ENCODE results near the gene OGFOD3.

OGFOD3 gene

DNA sequence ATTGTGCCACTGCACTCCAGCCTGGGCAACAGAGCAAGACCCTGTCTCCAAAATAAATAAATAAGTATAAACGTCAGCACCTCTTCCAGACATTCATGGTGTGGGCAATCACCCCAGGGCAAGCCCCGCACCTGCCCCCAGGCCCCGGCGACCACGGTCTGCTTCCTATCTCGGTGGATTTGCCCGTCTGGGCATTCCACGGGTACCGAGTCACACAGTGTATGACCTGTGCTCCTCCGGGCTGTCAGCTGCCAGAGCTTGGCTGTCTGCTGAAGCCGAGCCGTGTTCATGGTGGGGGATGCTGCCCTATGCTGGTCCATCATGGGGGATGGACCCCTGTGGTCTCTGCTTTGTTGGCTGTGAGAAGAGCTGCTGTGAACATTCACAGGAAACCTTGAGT lies 16.7 kb upstream of the OGFOD3 start:
- no peak for TF ChIP-seq ZFX (IDR thresholded peaks at IDR 0.05; ENCODE audit: borderline replicate concordance)
- TF ChIP-seq, protein P1, sequence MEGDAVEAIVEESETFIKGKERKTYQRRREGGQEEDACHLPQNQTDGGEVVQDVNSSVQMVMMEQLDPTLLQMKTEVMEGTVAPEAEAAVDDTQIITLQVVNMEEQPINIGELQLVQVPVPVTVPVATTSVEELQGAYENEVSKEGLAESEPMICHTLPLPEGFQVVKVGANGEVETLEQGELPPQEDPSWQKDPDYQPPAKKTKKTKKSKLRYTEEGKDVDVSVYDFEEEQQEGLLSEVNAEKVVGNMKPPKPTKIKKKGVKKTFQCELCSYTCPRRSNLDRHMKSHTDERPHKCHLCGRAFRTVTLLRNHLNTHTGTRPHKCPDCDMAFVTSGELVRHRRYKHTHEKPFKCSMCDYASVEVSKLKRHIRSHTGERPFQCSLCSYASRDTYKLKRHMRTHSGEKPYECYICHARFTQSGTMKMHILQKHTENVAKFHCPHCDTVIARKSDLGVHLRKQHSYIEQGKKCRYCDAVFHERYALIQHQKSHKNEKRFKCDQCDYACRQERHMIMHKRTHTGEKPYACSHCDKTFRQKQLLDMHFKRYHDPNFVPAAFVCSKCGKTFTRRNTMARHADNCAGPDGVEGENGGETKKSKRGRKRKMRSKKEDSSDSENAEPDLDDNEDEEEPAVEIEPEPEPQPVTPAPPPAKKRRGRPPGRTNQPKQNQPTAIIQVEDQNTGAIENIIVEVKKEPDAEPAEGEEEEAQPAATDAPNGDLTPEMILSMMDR (IDR thresholded peaks at IDR 0.05) = no peak
- no peak overlapping the region for H3K27ac ChIP-seq

DNA sequence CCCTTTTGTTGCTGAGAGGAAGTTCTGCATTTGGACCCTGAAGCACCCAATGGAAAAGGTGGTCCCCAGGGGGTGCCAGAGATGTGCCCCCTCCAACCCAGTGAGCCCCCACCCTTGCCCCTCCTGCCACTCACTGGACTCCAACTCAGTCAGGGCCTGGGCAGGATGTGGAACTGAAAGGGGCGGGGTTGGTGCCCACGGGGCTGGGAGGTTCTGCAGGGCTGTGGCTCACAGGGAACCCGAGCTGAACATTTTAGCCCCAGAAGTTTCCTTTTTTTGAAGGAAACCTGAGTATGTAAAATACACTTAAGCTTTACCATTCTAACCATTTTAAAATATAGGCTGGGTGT lies 15.8 kb upstream of the OGFOD3 start:
- H3K27ac ChIP-seq = no peak overlapping the region
- TF ChIP-seq, protein P1 (IDR thresholded peaks at IDR 0.05) = no peak
- TF ChIP-seq ZFX (IDR thresholded peaks at IDR 0.05; ENCODE audit: borderline replicate concordance) = no peak

DNA sequence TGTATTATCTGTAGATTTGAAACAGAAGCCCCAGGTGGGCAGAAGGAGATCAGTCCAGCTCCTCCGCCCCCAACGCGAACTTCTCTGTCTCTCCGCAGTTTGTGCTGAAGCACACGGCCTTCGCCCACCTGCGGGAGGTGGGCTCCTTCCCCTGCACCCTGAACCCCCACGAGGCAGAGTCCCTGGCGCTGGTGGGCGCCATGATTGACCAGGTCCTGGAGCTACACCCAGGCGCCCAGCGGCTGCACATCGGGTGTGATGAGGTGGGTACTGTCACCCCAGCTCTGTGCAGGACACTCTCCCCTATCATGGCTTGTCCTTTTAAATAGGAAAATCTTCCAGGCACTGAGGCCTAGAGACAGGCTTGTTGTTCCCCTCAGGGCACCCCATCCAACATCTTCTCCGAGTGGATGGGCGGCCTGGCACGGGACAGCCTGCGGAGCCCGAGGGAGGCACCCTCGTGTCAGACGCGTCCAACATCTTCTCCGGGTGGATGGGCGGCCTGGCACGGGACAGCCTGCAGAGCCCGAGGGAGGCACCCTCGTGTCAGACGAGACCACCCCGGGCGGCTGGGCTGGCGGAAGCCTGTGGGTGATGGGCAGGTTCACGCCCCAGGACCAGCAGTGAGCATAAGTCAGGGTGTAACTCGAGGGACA lies 15.3 kb upstream of the OGFOD3 start:
- H3K27ac ChIP-seq = no peak overlapping the region
- no peak for TF ChIP-seq ZFX (IDR thresholded peaks at IDR 0.05; ENCODE audit: borderline replicate concordance)
- TF ChIP-seq, protein P1 (IDR thresholded peaks at IDR 0.05) = no peak

DNA sequence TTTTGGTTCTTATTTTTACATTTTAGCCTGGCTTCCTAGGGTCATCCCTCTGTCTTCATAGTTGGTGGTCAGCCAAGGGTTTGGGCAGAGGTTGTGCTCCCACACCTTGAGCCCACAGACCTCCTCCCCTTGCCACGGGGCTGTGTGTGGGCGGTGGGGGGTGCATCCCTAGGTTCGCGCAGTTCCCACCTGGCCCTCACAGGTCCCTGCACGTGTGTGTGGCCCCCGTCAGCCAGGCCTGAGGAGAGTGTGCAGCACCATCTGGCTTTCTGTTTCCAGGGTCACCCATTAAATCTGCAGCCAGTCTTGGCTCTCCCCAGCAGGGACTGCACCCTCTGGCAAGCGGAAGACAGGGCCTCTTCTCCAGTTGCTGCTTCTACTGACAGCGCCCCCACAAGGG lies 13.6 kb upstream of the OGFOD3 start:
- H3K27ac ChIP-seq = no peak overlapping the region

DNA sequence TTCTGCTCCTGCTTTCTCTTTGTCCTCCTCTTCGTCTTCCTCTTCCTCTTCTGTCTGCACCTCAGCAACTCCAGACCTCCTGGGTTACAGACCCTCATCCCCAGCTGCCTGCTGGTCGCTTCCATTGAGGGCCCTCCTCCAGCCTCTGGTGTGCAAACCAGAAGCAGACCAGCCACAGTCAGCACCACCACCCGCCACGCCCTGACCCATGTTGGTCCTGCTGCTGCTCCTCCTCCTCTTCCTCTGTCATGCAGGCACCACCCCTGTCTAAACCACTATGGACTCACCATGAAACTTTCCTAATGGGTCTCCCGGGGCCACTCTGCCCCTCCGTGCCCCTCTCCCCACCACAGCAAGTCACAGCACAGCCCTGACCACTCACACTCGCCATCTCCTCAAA lies 11.4 kb upstream of the OGFOD3 start:
- TF ChIP-seq ZFX (IDR thresholded peaks at IDR 0.05; ENCODE audit: borderline replicate concordance) = no peak
- TF ChIP-seq, protein P1 (IDR thresholded peaks at IDR 0.05) = no peak
- no peak overlapping the region for H3K27ac ChIP-seq

More for the DNA sequence above, 13.6 kb upstream of the OGFOD3 start:
- TF ChIP-seq, protein P1 (IDR thresholded peaks at IDR 0.05) = no peak
- TF ChIP-seq ZFX (IDR thresholded peaks at IDR 0.05; ENCODE audit: borderline replicate concordance) = no peak

DNA sequence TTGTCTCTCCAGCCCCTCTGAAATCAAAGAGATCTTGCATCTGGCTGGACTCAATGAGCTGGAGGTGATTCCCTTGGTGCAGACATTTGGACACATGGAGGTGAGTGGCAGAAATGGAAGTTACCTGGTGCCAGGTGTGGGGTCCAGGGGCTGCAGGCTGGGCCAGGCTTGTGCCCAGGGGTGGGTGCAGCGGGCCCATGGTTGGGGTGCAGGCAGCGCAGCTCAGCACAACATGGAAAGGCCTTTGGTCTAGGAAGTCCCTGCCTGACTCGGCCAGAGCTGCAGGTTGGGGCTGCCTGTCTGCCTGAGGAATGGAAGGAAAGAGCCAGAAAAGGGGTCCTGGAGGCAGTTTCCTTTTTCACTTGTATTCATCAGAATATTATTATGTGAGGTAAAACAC lies 10.2 kb upstream of the OGFOD3 start:
- TF ChIP-seq ZFX (IDR thresholded peaks at IDR 0.05; ENCODE audit: borderline replicate concordance) = no peak
- TF ChIP-seq, protein P1 (IDR thresholded peaks at IDR 0.05) = no peak
- H3K27ac ChIP-seq = no peak overlapping the region

DNA sequence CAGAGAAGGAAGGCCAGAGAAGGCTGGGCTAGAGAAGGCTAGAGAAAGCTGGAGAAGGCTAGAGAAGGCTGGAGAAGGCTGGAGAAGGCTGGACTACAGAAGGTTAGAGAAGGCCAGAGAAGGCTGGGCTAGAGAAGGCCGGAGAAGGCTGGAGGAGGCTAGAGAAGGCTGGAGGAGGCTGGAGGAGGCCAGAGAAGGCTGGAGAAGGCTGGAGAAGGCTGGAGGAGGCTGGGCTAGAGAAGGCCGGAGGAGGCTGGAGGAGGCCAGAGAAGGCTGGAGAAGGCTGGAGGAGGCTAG lies 6.4 kb upstream of the OGFOD3 start:
- no peak overlapping the region for H3K27ac ChIP-seq
- TF ChIP-seq ZFX (IDR thresholded peaks at IDR 0.05; ENCODE audit: borderline replicate concordance) = no peak
- TF ChIP-seq, protein P1 (IDR thresholded peaks at IDR 0.05) = peak; percentile 8; the same call in 1 of the 2 replicates

Measured in 22Rv1 (cell line).